ACC112 (cell line): ENCODE measurements around the gene SMOC1.

ENCODE experiments used
- H2AFZ ChIP-seq: fragments of 200-600 bp; sonication (generic); one replicate; pipeline ENCODE4 v1.6.0; 2017; ENCODE audit warnings: antibody characterized with exemption, low read length; ENCODE audit not compliant: unreplicated experiment
- H3K27ac ChIP-seq: fragments of 200-600 bp; sonication (generic); 2 replicates; pipeline ENCODE4 v1.5.1; 2014; ENCODE audit warnings: low read depth, mild to moderate bottlenecking, antibody characterized with exemption, low read length, moderate library complexity
- H3K27me3 ChIP-seq: fragments of 200-600 bp; sonication (generic); 2 replicates; pipeline ENCODE4 v1.6.1; 2014; ENCODE audit warnings: mild to moderate bottlenecking, antibody characterized with exemption, low read length, moderate library complexity, mixed read lengths; ENCODE audit not compliant: insufficient read depth
- H3K36me3 ChIP-seq: fragments of 200-600 bp; sonication (generic); 2 replicates; pipeline ENCODE4 v1.6.1; 2016; ENCODE audit warnings: mild to moderate bottlenecking, antibody characterized with exemption, low read length, moderate library complexity, mixed read lengths; ENCODE audit not compliant: insufficient read depth
- H3K4me1 ChIP-seq: fragments of 200-600 bp; sonication (generic); one replicate; pipeline ENCODE4 v1.6.1; 2016; ENCODE audit warnings: low read length, mixed read lengths; ENCODE audit not compliant: insufficient read depth, unreplicated experiment, control insufficient read depth
- H3K4me3 ChIP-seq: fragments of 200-600 bp; sonication (generic); 2 replicates; pipeline ENCODE4 v1.5.1; 2014; ENCODE audit warnings: mild to moderate bottlenecking, low read depth, low read length
- H3K79me2 ChIP-seq: fragments of 200-600 bp; sonication (generic); one replicate; pipeline ENCODE4 v1.6.0; 2016; ENCODE audit warnings: low read length; ENCODE audit not compliant: control insufficient read depth, unreplicated experiment, insufficient read depth

SMOC1 gene

GRCh38 chr14:69879175-69880043 lies at the start of gene SMOC1:
Gene SMOC1, plus strand, starts transcription at chr14:69879416. Its CDS starts 263 bp downstream, at chr14:69879679.
- Histone ChIP-seq H3K4me1 (no peaks in the 10 kb centered on the region), H3K4me3 (peak within 1 kb of the TSS; percentile 61), H3K27ac (no peak within 1 kb of the TSS), H3K36me3 (no peaks in the 10 kb centered on the region), H3K79me2 (no peaks in the 10 kb centered on the region), H2AFZ (no peak within 1 kb of the TSS), H3K27me3 (peaks cover 70% of the 10 kb centered on the region)

- Histone ChIP-seq H2AFZ (no peak overlapping the region), H3K27ac (no peak overlapping the region), H3K36me3 (no peaks in the 10 kb centered on the region), H3K4me3 (no peak overlapping the region), H3K27me3 (peaks cover 37% of the 10 kb centered on the region), H3K4me1 (no peaks in the 10 kb centered on the region), H3K79me2 (no peaks in the 10 kb centered on the region)
These were observed 40.3 kb upstream of the SMOC1 start for GRCh38 chr14:69838881-69839416.

GRCh38 chr14:69839661-69840060 lies 39.6 kb upstream of the SMOC1 start:
- H3K27me3 ChIP-seq: peaks cover 43% of the 10 kb centered on the region
- H2AFZ ChIP-seq: no peak overlapping the region
- no peak overlapping the region for H3K4me3 ChIP-seq
- no peak overlapping the region for H3K27ac ChIP-seq
- no peaks in the 10 kb centered on the region for H3K4me1 ChIP-seq
- H3K36me3 ChIP-seq: no peaks in the 10 kb centered on the region
- no peaks in the 10 kb centered on the region for H3K79me2 ChIP-seq

GRCh38 chr14:69841656-69842055 lies 37.6 kb upstream of the SMOC1 start:
- H3K4me1 ChIP-seq: no peaks in the 10 kb centered on the region
- no peaks in the 10 kb centered on the region for H3K36me3 ChIP-seq
- no peaks in the 10 kb centered on the region for H3K79me2 ChIP-seq
- peaks cover 57% of the 10 kb centered on the region for H3K27me3 ChIP-seq
- no peak overlapping the region for H3K27ac ChIP-seq
- H3K4me3 ChIP-seq: no peak overlapping the region
- H2AFZ ChIP-seq: no peak overlapping the region

- Histone ChIP-seq H3K4me3 (no peak overlapping the region), H3K36me3 (no peaks in the 10 kb centered on the region), H3K27ac (no peak overlapping the region), H3K79me2 (no peaks in the 10 kb centered on the region), H2AFZ (no peak overlapping the region), H3K4me1 (no peaks in the 10 kb centered on the region), H3K27me3 (peaks cover 67% of the 10 kb centered on the region)
These were observed 36.4 kb upstream of the SMOC1 start for GRCh38 chr14:69842686-69843420.

GRCh38 chr14:69844171-69844570 lies 35.0 kb upstream of the SMOC1 start:
- no peaks in the 10 kb centered on the region for H3K4me1 ChIP-seq
- no peaks in the 10 kb centered on the region for H3K36me3 ChIP-seq
- peaks cover 81% of the 10 kb centered on the region for H3K27me3 ChIP-seq
- H2AFZ ChIP-seq: no peak overlapping the region
- H3K4me3 ChIP-seq: no peak overlapping the region
- no peak overlapping the region for H3K27ac ChIP-seq
- H3K79me2 ChIP-seq: no peaks in the 10 kb centered on the region

- Histone ChIP-seq H3K4me1 (no peaks in the 10 kb centered on the region), H3K27ac (no peak overlapping the region), H3K4me3 (no peak overlapping the region), H2AFZ (no peak overlapping the region), H3K36me3 (no peaks in the 10 kb centered on the region), H3K79me2 (no peaks in the 10 kb centered on the region), H3K27me3 (peaks cover 89% of the 10 kb centered on the region)
These were observed 34.1 kb upstream of the SMOC1 start for GRCh38 chr14:69845050-69845581.

GRCh38 chr14:69845787-69846186 lies 33.4 kb upstream of the SMOC1 start:
- H3K79me2 ChIP-seq: no peaks in the 10 kb centered on the region
- H3K4me1 ChIP-seq: no peaks in the 10 kb centered on the region
- H3K4me3 ChIP-seq: no peak overlapping the region
- no peak overlapping the region for H2AFZ ChIP-seq
- H3K36me3 ChIP-seq: no peaks in the 10 kb centered on the region
- H3K27me3 ChIP-seq: peaks cover 90% of the 10 kb centered on the region
- H3K27ac ChIP-seq: no peak overlapping the region

- H3K4me3 ChIP-seq: no peak overlapping the region
- no peaks in the 10 kb centered on the region for H3K4me1 ChIP-seq
- H2AFZ ChIP-seq: no peak overlapping the region
- H3K79me2 ChIP-seq: no peaks in the 10 kb centered on the region
- H3K27me3 ChIP-seq: peaks cover 90% of the 10 kb centered on the region
- no peaks in the 10 kb centered on the region for H3K36me3 ChIP-seq
- H3K27ac ChIP-seq: no peak overlapping the region
These were observed 31.1 kb upstream of the SMOC1 start for GRCh38 chr14:69848156-69848555.

GRCh38 chr14:69848903-69849391 lies 30.3 kb upstream of the SMOC1 start:
- no peak overlapping the region for H2AFZ ChIP-seq

More at GRCh38 chr14:69848903-69849391, 30.3 kb upstream of the SMOC1 start:
- no peak overlapping the region for H3K4me3 ChIP-seq
- H3K4me1 ChIP-seq: no peaks in the 10 kb centered on the region
- H3K27ac ChIP-seq: no peak overlapping the region
- peaks cover 89% of the 10 kb centered on the region for H3K27me3 ChIP-seq
- H3K79me2 ChIP-seq: no peaks in the 10 kb centered on the region
- H3K36me3 ChIP-seq: no peaks in the 10 kb centered on the region
